Glutamatergic neuron (in vitro differentiated cells): Measurements from ENCODE around the gene SELENON. TPM values are rescaled to one million over a fixed set of nuclear protein-coding genes. Genes with fewer than 3 reads are reported as not detected.

Experiments
- DNase-seq: peaks from one replicate; pipeline ENCODE4 v3.0.0; 2022
- H3K27ac Mint-ChIP-seq: one replicate; pipeline ENCODE4 v1.8.0; 2020; ENCODE audit warnings: mild to moderate bottlenecking, mixed read lengths, inconsistent platforms; ENCODE audit not compliant: unreplicated experiment
- H3K27me3 Mint-ChIP-seq: one replicate; pipeline ENCODE4 v1.8.0; 2020; ENCODE audit warnings: mild to moderate bottlenecking, moderate library complexity, mixed read lengths, inconsistent platforms; ENCODE audit not compliant: unreplicated experiment
- H3K36me3 Mint-ChIP-seq: one replicate; pipeline ENCODE4 v1.8.0; 2020; ENCODE audit warnings: mild to moderate bottlenecking, mixed read lengths, inconsistent platforms; ENCODE audit not compliant: unreplicated experiment
- H3K4me1 Mint-ChIP-seq: one replicate; pipeline ENCODE4 v1.8.0; 2020; ENCODE audit warnings: mild to moderate bottlenecking, low read depth, mixed read lengths, inconsistent platforms; ENCODE audit not compliant: unreplicated experiment
- H3K4me3 Mint-ChIP-seq: one replicate; pipeline ENCODE4 v1.8.0; 2020; ENCODE audit warnings: mild to moderate bottlenecking, mixed read lengths, inconsistent platforms; ENCODE audit not compliant: unreplicated experiment
- H3K9me3 Mint-ChIP-seq: one replicate; pipeline ENCODE4 v1.8.0; 2020; ENCODE audit warnings: mild to moderate bottlenecking, moderate library complexity, mixed read lengths, inconsistent platforms; ENCODE audit not compliant: unreplicated experiment
- total RNA-seq: library from RNA; stranded (reverse); fragmentation: NEBNext Ultra II Directional; extraction: Animal tissue kit (Norgen Biotek cat#: 25700); gene quantifications from one replicate; pipeline ENCODE4 v1.2.1, GENCODE V29; 2021; ENCODE audit not compliant: unreplicated experiment
- TF ChIP-seq, protein P1 (sequence below): fragments of 200-600 bp; sonication (generic); IDR thresholded peaks from one replicate; pipeline ENCODE4 v1.5.0; 2021; ENCODE audit not compliant: partially characterized antibody, unreplicated experiment

Gene SELENON
- total RNA-seq, 1 donor from 2014 or later: 79.8 TPM

DNA sequence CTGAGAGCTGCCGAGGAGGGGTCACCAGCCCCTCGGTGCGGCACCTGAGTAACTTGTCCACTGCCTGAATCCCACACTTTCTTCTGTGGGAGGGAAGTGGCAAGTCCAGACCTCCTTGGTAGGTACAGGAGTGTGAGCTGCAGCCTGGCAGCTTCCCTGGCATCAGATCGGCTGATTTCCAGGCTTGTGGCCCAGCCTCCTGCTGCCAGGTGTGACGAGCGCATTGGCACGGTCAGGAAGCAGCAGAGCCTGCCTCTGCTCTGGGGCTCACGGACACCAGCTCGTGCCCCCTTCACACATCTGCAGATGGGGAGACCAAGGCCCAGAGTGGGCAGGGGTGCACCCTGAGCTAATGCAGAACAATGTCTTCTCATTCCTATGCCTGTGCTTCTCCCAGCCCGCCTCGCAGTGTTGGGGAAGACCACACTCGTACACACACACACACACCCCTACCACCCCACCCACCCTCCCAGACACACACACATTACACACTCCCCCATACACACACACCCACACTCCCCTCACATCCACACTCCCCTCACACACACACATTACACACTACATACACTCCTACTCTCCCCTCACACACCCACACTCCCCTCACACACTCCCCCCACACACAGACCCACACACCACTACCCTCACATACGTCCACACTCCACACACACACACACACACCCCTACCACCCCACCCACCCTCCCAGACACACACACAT, 33.1 kb upstream of the SELENON start:
- TF ChIP-seq, protein P1, sequence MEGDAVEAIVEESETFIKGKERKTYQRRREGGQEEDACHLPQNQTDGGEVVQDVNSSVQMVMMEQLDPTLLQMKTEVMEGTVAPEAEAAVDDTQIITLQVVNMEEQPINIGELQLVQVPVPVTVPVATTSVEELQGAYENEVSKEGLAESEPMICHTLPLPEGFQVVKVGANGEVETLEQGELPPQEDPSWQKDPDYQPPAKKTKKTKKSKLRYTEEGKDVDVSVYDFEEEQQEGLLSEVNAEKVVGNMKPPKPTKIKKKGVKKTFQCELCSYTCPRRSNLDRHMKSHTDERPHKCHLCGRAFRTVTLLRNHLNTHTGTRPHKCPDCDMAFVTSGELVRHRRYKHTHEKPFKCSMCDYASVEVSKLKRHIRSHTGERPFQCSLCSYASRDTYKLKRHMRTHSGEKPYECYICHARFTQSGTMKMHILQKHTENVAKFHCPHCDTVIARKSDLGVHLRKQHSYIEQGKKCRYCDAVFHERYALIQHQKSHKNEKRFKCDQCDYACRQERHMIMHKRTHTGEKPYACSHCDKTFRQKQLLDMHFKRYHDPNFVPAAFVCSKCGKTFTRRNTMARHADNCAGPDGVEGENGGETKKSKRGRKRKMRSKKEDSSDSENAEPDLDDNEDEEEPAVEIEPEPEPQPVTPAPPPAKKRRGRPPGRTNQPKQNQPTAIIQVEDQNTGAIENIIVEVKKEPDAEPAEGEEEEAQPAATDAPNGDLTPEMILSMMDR: no peak
- H3K27me3 Mint-ChIP-seq: peaks cover 5% of the 10 kb centered on the region
- no peaks in the 10 kb centered on the region for H3K36me3 Mint-ChIP-seq
- H3K4me1 Mint-ChIP-seq: peaks cover 26% of the 10 kb centered on the region
- no peak overlapping the region for H3K27ac Mint-ChIP-seq
- no peak overlapping the region for H3K4me3 Mint-ChIP-seq
- peaks cover 6% of the 10 kb centered on the region for H3K9me3 Mint-ChIP-seq
- DNase-seq: no peak

DNA sequence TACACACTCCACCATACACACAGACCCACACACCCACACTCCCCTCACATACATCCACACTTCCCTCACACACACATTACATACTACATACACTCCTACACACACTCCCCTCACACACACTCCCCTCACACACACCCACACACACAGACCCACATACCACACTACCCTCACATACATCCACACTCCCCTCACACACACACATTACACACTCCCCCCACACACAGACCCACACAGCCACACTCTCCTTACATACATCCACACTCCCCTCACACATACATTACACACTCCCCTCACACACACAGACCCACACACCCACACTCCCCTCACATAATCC, 32.6 kb upstream of the SELENON start:
- H3K9me3 Mint-ChIP-seq: peaks cover 7% of the 10 kb centered on the region
- H3K36me3 Mint-ChIP-seq: no peaks in the 10 kb centered on the region
- DNase-seq: no peak
- TF ChIP-seq, protein P1: no peak
- no peak overlapping the region for H3K4me3 Mint-ChIP-seq
- H3K4me1 Mint-ChIP-seq: peaks cover 29% of the 10 kb centered on the region
- H3K27me3 Mint-ChIP-seq: peaks cover 5% of the 10 kb centered on the region
- no peak overlapping the region for H3K27ac Mint-ChIP-seq

DNA sequence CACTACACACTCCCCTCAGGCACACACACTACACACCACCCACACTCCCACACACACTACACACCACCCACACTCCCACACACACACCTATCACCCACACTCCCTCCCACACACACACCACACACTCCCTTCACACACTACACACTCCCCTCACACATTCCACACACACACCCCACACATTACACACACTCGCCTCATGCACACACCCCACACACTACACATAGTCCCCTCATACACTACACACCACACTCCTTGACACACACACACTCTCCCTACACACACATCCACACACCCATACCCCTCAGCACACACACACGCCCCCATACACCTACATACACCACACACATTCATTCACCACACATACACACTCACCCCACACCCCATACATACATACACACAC, 31.0 kb upstream of the SELENON start:
- TF ChIP-seq, protein P1: no peak
- no peak overlapping the region for H3K27ac Mint-ChIP-seq
- H3K4me1 Mint-ChIP-seq: peaks cover 45% of the 10 kb centered on the region
- H3K36me3 Mint-ChIP-seq: no peaks in the 10 kb centered on the region
- peaks cover 5% of the 10 kb centered on the region for H3K27me3 Mint-ChIP-seq
- no peak overlapping the region for H3K4me3 Mint-ChIP-seq
- peaks cover 7% of the 10 kb centered on the region for H3K9me3 Mint-ChIP-seq
- DNase-seq: no peak

DNA sequence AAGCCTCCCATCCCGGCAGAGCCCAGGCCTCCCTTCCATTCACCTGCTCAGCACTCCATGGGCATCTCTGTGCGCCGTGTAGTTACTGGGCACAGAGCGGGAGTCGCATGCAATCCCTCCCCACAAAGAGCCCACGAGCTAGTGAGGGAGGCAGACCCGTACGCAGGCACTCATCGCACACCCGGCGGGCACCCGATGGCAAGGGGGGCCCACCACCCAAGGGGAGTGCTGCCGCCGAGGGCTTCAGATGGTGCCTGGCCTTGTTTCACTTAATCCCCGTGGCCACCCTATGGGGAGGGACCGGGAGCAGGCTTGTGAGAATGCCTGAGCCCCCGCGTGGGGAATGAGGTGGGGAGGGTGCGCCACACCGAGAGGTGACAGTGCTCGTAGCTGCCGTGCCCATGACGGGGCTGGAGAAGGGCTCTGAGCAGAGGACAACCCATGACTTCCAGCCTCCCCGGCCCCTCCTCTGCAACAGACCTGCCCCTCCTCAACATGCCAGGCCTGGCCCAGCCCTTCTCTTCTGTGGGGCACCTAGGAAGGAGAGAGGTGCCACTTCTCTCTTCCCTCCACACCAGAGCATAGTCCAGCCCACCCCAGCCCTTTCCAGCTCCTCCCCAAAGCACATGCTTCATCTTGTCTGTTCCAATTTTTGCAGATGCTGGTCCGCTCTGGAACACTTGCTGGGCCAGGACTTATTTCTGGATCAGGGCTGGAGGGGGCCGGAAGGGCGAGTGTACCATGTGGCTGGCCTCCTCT, 30.2 kb upstream of the SELENON start:
- Mint-ChIP-seq H3K4me3 (peak overlapping the region; percentile 50), H3K36me3 (no peaks in the 10 kb centered on the region), H3K4me1 (peaks cover 49% of the 10 kb centered on the region), H3K9me3 (peaks cover 9% of the 10 kb centered on the region), H3K27ac (peak overlapping the region; percentile 97), H3K27me3 (peaks cover 2% of the 10 kb centered on the region)
- TF ChIP-seq, protein P1: no peak
- no peak for DNase-seq
